Effector memory CD4-positive, alpha-beta T cell (primary cell): ENCODE results near the gene FBLN2.

Experiments
- DNase-seq, 3 donors: peaks; one replicate each; pipeline ENCODE4 v3.0.0-alpha.2; 2020
- H3K27ac ChIP-seq: 2 replicates; pipeline ENCODE4 v1.7.0; 2013; ENCODE audit warnings: mild to moderate bottlenecking, low read length, moderate library complexity; ENCODE audit not compliant: insufficient read depth, poor library complexity, severe bottlenecking
- H3K27me3 ChIP-seq: replicated peaks from 2 replicates; pipeline ENCODE4 v1.7.0; 2013; ENCODE audit warnings: mild to moderate bottlenecking, low read length; ENCODE audit not compliant: insufficient read depth, control insufficient read depth, poor library complexity, severe bottlenecking
- H3K36me3 ChIP-seq: 2 replicates; pipeline ENCODE4 v1.7.0; 2013; ENCODE audit warnings: mild to moderate bottlenecking, low read length, moderate library complexity; ENCODE audit not compliant: control insufficient read depth, insufficient read depth
- H3K4me1 ChIP-seq: 2 replicates; pipeline ENCODE4 v1.7.0; 2013; ENCODE audit warnings: low read length, mild to moderate bottlenecking; ENCODE audit not compliant: control insufficient read depth, insufficient read depth, poor library complexity, severe bottlenecking
- H3K4me3 ChIP-seq: 2 replicates; pipeline ENCODE4 v1.7.0; 2013; ENCODE audit warnings: low read length, low read depth, mild to moderate bottlenecking; ENCODE audit not compliant: insufficient read depth, poor library complexity, severe bottlenecking
- H3K9me3 ChIP-seq: 2 replicates; pipeline ENCODE4 v1.7.0; 2013; ENCODE audit warnings: mild to moderate bottlenecking, low read length, moderate library complexity; ENCODE audit not compliant: control insufficient read depth

The FBLN2 gene

DNA sequence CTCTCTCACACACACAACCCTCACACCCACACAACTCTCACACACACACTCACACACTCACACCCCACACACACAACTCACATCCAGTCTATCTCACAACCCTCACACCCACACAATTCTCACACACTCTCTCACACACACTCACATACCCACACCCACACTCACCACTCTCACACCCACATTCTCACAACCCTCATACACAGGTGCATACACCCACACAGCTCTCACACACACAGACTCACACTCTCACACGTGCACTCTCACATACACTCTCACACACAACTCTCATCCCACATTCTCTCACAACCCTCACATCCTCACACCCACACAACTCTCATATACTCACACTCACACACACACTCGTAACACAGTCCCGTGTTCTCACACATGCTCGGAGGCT lies 134.4 kb downstream of the FBLN2 start:
- Histone ChIP-seq H3K4me3 (no peak overlapping the region), H3K36me3 (no peaks in the 10 kb centered on the region), H3K4me1 (no peaks in the 10 kb centered on the region), H3K9me3 (no peaks in the 10 kb centered on the region), H3K27me3 (no peaks in the 10 kb centered on the region), H3K27ac (no peak overlapping the region)
- DNase-seq, result no peak

DNA sequence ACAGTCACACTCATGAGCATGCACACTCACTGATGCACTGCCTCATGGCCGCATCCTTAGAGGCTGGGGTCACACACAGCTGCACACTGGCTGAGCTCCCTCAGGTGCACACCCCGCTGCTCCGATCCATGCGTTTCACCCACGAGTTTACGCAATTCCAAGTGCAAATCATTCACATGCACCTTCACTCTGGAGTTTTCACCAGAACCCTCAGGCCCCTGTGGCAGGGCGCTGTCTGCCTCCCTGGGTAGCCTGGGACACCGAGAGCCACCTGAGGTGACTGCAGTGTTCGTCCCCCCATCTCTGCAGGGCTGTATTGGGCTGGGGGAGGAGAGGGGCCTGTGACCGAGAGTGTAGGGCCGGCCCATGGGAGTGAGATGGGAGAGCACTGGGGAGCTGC lies 134.8 kb downstream of the FBLN2 start:
- no peak overlapping the region for H3K27ac ChIP-seq
- H3K4me1 ChIP-seq, result no peaks in the 10 kb centered on the region
- no peaks in the 10 kb centered on the region for H3K27me3 ChIP-seq
- H3K4me3 ChIP-seq, result no peak overlapping the region
- DNase-seq, result no peak
- H3K36me3 ChIP-seq, result no peaks in the 10 kb centered on the region
- H3K9me3 ChIP-seq, result no peaks in the 10 kb centered on the region

DNA sequence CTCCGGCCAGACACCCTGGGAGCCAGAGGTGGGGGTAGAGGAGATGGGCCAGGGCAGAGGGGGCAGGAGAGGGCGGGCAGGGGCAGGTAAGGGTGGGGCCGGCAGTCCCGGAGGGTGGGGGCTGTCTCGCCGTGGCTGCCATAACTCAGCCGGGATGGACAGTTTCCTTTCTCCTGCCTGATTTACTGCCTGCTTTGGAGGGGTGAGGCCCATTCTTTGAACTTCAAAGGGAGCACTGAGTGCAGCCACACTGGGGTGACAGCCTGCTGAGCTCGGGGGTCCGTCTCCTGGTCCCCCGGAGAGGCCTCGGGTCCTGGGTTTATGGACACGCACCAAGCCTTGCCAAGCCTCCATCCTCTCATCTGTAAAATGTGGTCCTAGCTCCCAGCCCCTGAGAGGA lies 135.4 kb downstream of the FBLN2 start:
- H3K9me3 ChIP-seq, result no peaks in the 10 kb centered on the region
- H3K27me3 ChIP-seq, result no peaks in the 10 kb centered on the region
- no peak overlapping the region for H3K4me3 ChIP-seq
- no peak overlapping the region for H3K27ac ChIP-seq
- H3K4me1 ChIP-seq, result no peaks in the 10 kb centered on the region
- H3K36me3 ChIP-seq, result no peaks in the 10 kb centered on the region
- no peak for DNase-seq

DNA sequence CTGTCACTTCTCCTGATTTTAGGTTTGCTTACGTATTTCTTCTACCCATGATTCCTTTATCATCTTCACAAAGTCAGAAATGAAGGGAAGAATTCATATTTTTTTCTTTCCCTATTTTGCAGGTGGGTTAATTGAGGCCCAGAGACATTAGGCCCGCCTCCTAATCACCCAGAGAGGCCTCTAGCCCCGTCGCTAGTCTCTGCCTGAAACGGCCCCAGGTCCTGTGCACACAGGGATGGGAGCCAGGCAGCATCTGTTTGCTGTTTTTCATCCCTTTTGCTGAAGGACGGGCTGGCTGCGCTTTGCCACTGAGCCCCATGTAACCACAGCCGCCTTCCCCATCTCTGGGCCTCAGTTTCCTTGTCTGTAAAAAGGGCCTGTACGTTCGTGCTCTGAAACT lies 135.9 kb downstream of the FBLN2 start:
- Histone ChIP-seq H3K36me3 (no peaks in the 10 kb centered on the region), H3K4me1 (no peaks in the 10 kb centered on the region), H3K4me3 (no peak overlapping the region), H3K27ac (no peak overlapping the region), H3K9me3 (no peaks in the 10 kb centered on the region), H3K27me3 (no peaks in the 10 kb centered on the region)
- DNase-seq, result no peak

DNA sequence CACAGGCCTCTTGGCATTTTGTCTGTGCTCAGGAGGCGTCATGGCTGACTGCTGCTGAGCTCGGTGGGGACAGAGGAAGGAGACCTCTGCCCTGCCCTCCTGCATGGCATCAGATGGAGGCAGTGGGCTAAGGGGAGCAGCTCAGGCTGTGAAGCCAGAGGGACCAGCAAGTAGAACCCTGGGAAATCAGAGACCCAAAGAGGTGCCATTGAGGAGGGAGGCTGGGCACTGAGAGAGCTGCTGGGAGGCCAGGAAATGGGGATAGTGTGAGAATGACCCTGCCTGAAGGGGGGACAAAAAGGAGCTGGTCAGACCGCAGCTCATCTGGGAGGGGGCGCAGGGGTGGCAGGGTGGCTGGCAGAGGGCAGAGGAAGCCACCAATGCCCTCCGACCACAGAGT lies 136.8 kb downstream of the FBLN2 start:
- Histone ChIP-seq H3K27ac (no peak overlapping the region), H3K36me3 (no peaks in the 10 kb centered on the region), H3K9me3 (no peaks in the 10 kb centered on the region), H3K27me3 (no peaks in the 10 kb centered on the region), H3K4me3 (no peak overlapping the region), H3K4me1 (no peaks in the 10 kb centered on the region)
- no peak for DNase-seq

DNA sequence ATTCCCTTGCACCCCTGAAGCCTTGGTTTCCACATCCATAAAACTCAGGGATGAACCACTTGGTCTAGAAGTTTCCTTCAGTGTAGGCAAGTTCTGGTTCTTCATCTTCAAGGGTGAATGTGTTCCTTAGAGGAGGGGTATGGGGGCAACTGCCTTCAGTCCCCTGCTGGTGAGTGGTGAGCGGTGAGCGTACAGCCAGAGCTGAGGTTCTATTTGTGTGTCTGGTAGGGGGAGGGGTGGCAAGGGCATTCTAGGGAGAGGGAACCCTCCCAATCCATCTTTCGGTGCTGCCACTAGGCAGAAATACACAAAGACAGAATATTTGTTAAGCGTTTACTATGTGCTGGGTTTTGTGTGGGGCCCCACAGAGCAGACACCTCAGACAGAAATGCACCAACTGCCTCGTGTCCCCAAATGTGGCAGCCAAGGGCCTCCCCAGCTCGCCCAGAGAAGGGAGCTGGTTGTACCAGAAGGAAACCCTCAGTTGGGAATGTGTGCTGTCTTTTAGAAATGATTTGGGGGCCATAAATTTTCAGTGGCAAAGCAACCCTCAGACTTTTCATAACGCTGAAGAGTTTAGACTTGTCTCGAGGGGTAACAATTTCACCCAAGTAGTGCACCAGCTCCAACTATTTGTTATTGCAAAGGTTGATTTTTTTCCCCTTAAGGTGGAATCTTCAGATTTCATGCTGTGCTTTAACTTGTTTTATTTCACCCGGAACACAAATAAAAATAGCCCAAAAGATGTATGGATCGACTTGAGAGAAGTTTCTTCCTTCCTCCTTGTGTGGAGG lies 137.6 kb downstream of the FBLN2 start:
- DNase-seq, result no peak
- Histone ChIP-seq H3K4me3 (no peak overlapping the region), H3K27me3 (no peaks in the 10 kb centered on the region), H3K4me1 (no peaks in the 10 kb centered on the region), H3K9me3 (no peaks in the 10 kb centered on the region), H3K27ac (no peak overlapping the region), H3K36me3 (no peaks in the 10 kb centered on the region)

DNA sequence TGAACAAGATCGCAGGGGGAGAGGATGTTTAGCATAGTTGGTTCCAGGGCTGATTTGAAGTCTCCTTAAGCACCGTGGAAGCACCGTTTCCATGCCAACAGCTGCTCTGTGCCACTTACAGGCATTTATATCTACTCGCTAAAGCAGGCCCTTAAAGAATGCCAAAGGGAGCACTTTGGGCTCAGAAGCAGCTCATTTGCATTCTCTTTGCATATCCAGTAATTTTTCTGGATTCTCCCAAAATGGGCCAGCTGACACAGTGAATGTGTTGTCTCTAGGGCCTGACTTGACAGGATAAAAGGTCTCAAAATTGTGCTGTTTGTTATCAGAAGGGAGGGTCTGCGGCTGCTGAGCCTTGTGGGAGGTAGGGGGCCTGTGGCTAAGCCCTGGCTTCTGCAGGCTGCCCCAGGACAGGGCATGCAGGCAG lies 138.6 kb downstream of the FBLN2 start:
- no peak overlapping the region for H3K27ac ChIP-seq
- no peaks in the 10 kb centered on the region for H3K4me1 ChIP-seq
- no peaks in the 10 kb centered on the region for H3K36me3 ChIP-seq
- no peaks in the 10 kb centered on the region for H3K9me3 ChIP-seq
- H3K4me3 ChIP-seq, result no peak overlapping the region
- no peak for DNase-seq
- H3K27me3 ChIP-seq, result no peaks in the 10 kb centered on the region
